ENCODE measurements around the gene SLITRK1.

The SLITRK1 gene

DNA sequence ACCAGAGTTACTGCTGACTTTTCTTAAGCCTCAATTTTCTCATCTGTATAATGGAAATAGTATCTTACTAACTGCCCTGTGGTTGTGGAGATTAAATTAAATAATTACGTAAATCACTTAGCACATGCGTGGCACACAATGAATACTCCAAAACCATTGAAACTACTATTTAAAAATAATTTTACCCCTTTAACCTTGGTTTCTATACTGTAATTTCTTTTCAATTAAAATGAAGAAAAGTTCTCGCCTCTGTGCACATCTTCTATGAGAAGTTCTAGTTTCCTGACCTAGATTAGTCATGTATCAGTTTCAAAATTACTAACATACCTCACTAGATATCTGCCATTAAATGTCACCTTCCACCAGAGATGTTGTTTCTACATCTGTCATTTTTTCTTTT is 5.7 kb downstream of the SLITRK1 start:
- in situ Hi-C loops (cut with MboI; ENCODE audit: low sequenced_read_pairs) = no loop called here

DNA sequence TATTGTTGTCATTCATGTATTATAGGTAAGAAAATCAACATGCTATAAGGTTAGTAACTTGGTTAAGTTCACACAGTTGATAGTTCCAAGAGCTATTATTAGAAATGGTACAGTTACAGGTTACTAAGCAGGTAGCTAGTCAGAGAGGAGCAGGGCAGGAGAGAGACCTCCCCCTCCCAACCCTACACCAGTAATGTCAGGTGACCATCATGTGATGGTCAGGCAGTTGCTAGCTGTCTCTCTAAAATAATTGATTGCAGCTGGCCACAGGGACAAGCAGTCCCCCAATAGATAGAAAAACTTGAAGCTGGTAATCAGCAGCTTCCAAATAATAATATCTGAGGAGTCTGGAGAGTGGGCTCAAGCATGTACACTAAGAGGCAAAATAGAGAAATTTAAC is 14.6 kb downstream of the SLITRK1 start:
- in situ Hi-C loops (cut with MboI; ENCODE audit: low sequenced_read_pairs) = no loop called here

DNA sequence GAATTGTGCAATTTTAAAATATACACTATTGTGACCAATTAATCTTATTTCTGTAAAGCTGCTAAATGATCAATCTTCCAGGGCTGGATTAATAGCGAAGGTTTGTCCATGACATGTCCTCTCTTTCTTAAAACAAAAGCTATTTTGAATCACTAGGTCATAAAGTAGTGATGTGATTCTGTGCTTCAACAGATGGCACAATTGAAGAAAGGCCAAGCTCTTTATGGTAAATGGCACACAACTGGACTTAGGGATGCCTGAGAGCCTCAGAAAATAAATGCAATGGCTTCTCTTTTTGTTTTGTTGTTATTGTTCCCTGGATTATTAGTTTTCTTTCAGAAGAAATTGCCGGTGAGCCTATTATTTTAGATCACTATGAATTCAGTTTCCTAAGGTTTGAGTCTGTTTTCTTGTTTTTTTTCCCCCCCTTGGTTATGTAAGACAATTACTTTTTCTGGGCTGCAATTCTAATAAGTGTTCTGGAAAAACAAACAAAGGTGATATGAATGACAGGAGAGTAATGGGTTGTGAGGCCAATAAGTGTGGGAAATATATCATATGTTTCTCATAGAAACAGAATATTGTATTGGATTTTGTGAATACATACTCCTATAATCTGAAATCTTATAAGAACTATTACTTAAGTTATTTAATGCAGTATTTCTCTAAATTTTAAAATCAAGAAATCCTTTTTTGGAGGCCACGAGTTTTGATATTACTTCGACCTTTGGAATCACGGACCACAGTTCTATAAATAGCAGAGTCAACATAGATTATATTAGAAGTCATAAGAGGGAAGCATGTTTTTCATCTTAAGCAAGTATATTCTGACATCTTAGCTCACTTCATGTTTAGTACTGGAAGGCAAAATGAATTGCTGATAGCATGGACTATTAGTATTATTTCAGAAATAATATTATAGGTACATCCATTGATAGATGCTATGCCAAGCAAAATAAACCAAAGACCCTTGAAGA is 16.8 kb downstream of the SLITRK1 start:
- in situ Hi-C loops (cut with MboI; ENCODE audit: low sequenced_read_pairs) = no loop called here

DNA sequence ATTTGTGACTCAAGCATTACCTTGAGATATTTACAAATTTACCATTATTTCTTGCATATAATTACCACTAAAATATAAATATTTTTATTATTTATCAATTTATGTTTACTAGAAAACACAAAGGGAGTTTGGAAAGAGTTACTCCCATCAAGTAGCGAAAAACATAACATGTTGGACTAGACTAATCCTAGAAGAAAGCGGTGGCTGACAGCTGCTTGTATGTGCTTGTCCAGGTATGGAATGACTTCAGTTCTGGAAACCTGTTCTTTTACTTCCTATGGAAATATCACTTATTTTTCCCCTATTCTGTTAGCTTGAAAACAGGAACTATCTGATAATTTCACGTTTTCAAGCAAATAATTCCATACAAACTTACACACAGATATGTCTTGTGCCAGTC is 28.5 kb downstream of the SLITRK1 start:
- in situ Hi-C loops (cut with MboI; ENCODE audit: low sequenced_read_pairs) = no loop called here

GRCh38 chr13:83845106-83845505 is 37.2 kb downstream of the SLITRK1 start:
- in situ Hi-C loops (cut with MboI; ENCODE audit: low sequenced_read_pairs) = no loop called here

DNA sequence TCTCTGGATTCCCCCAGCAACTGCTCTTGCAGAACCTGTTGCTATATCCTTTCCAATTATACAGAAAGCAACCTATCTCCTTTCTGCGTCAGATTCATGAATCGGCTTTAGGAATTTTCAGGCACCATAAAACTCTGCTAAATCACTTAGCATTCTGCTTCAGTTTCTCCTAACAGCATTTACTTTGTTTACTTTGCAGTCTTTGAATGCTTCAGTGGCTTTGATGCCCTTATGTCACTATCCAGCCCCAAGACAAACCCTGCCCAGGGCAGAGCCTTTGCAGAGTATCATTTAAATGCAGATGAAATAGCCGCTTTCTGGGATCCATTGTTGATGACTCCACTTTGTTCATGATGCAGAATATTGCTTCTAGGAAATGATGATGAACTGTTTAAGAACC is 43.1 kb downstream of the SLITRK1 start:
- in situ Hi-C loops (cut with MboI; ENCODE audit: low sequenced_read_pairs) = no loop called here

GRCh38 chr13:83831796-83832195 is 50.5 kb downstream of the SLITRK1 start:
- in situ Hi-C loops (cut with MboI; ENCODE audit: low sequenced_read_pairs) = no loop called here

GRCh38 chr13:83829810-83830209 is 52.5 kb downstream of the SLITRK1 start:
- in situ Hi-C loops (cut with MboI; ENCODE audit: low sequenced_read_pairs) = no loop called here

GRCh38 chr13:83827338-83827737 is 54.9 kb downstream of the SLITRK1 start:
- in situ Hi-C loops (cut with MboI; ENCODE audit: low sequenced_read_pairs) = no loop called here

Measured in HL-60/S4 treated with phorbol 12-myristate 13-acetate at 8.2 ng/mL for 4 days and 3 days (cell line).